ENCODE data around the gene ADD3. TPM values are rescaled to one million over a fixed set of nuclear protein-coding genes. Genes with fewer than 3 reads are reported as not detected.

The ADD3 gene
- total RNA-seq, 4 donors from 2014 or later: 91.9 to 185 (median 155) TPM

GRCh38 chr10:110061687-110062086, 53.9 kb downstream of the ADD3 start:
- intact Hi-C loops (cut with DNase I; ENCODE audit: low total_unique reads): no loop called here
- WGBS, 2 donors: 89 to 92% methylated on average over 3 of the region's 3 CpGs
- TF ChIP-seq, protein P1, sequence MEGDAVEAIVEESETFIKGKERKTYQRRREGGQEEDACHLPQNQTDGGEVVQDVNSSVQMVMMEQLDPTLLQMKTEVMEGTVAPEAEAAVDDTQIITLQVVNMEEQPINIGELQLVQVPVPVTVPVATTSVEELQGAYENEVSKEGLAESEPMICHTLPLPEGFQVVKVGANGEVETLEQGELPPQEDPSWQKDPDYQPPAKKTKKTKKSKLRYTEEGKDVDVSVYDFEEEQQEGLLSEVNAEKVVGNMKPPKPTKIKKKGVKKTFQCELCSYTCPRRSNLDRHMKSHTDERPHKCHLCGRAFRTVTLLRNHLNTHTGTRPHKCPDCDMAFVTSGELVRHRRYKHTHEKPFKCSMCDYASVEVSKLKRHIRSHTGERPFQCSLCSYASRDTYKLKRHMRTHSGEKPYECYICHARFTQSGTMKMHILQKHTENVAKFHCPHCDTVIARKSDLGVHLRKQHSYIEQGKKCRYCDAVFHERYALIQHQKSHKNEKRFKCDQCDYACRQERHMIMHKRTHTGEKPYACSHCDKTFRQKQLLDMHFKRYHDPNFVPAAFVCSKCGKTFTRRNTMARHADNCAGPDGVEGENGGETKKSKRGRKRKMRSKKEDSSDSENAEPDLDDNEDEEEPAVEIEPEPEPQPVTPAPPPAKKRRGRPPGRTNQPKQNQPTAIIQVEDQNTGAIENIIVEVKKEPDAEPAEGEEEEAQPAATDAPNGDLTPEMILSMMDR (IDR thresholded peaks at IDR 0.05): no peak
- no peak for TF ChIP-seq POLR2A (IDR thresholded peaks at IDR 0.05)
- H3K4me3 ChIP-seq (ENCODE audit: low read depth, poor library complexity, severe bottlenecking): no peak overlapping the region
- no peak for DNase-seq (ENCODE audit: low spot score in 2 of 2)

DNA sequence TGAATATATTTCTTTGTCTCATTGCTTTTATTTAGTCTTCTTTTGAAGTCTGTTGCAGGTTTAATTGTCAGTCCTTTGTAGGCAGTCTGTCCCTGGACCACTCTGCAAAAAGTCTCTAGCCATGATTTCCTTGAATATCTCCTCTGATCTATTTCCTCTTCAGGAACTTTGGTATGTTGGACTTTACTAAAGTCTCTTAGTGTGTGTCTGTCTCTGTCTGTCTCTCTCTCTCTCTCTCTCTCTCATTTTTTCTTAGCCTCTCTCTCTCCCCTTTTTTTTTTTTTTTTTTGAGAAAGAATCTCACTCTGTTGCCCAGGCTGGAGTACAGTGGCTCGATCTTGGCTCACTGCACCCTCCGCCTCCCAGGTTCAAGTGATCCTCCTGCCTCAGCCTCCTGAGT, 57.5 kb downstream of the ADD3 start:
- TF ChIP-seq POLR2A (IDR thresholded peaks at IDR 0.05): no peak
- TF ChIP-seq, protein P1 (IDR thresholded peaks at IDR 0.05): no peak
- no peak for DNase-seq (ENCODE audit: low spot score in 2 of 2)
- intact Hi-C loops (cut with DNase I; ENCODE audit: low total_unique reads): no loop called here
- H3K4me3 ChIP-seq (ENCODE audit: low read depth, poor library complexity, severe bottlenecking): no peak overlapping the region
- 94 to 100% methylated on average over 2 of the region's 2 CpGs for WGBS, 2 donors

- H3K4me3 ChIP-seq (ENCODE audit: low read depth, poor library complexity, severe bottlenecking): no peak overlapping the region
- 38 to 39% methylated on average over 4 to 5 of the region's 5 CpGs for WGBS, 2 donors
- no peak for DNase-seq (ENCODE audit: low spot score in 2 of 2)
- intact Hi-C loops (cut with DNase I; ENCODE audit: low total_unique reads): no loop called here
- TF ChIP-seq, protein P1 (IDR thresholded peaks at IDR 0.05): no peak
- TF ChIP-seq POLR2A (IDR thresholded peaks at IDR 0.05): no peak
Observed at GRCh38 chr10:110067960-110068770, 60.4 kb downstream of the ADD3 start.

- H3K4me3 ChIP-seq (ENCODE audit: low read depth, poor library complexity, severe bottlenecking): no peak overlapping the region
- intact Hi-C loops (cut with DNase I; ENCODE audit: low total_unique reads): no loop called here
- no peak for DNase-seq (ENCODE audit: low spot score in 2 of 2)
- WGBS, 2 donors: 76% methylated on average over 7 of the region's 7 CpGs
- TF ChIP-seq, protein P1 (IDR thresholded peaks at IDR 0.05): no peak
- TF ChIP-seq POLR2A (IDR thresholded peaks at IDR 0.05): no peak
Observed at GRCh38 chr10:110068780-110069179, 61.0 kb downstream of the ADD3 start.

DNA sequence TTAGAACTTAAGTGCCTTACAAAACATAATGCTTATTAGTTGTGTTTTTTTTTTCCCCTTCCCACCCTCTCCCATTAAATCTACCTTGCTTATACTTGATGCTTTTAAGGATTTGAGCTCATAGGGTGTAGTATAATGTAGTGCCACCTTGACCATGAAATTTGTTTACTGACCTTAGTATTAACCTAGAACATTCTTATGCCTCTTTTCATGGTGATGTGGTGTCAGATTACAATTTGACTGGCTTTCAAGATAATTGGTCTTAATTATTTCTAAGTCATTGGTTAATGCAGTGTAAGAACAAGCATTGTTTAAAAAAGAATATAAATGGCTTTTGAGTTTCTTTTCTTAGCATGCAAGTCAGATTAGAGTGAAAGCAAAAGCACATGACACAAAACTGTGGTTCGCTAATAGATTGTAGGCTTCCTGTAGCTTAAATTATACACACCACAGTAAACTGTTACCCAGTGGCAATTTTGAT, 61.8 kb downstream of the ADD3 start:
- intact Hi-C loops (cut with DNase I; ENCODE audit: low total_unique reads): no loop called here
- 49 to 60% methylated on average over 1 of the region's 1 CpG for whole genome bisulfite sequencing, 2 donors
- TF ChIP-seq POLR2A (IDR thresholded peaks at IDR 0.05): no peak
- TF ChIP-seq, protein P1 (IDR thresholded peaks at IDR 0.05): no peak
- no peak for DNase-seq (ENCODE audit: low spot score in 2 of 2)
- H3K4me3 ChIP-seq (ENCODE audit: low read depth, poor library complexity, severe bottlenecking): no peak overlapping the region
